Activated CD4-positive, CD25-positive, alpha-beta regulatory T cell treated with anti-CD3 and anti-CD28 coated beads, Interleukin-2, amount 50 U/mL, for 24 hours (primary cell): ENCODE results near the gene CDHR1.

ENCODE experiments used
- ATAC-seq, 2 donors: fragments of 150-1000 bp; cut with Tn5 transposase; one replicate each; pipeline ENCODE4 v1.10.0; 2021; ENCODE audit warnings: mild to moderate bottlenecking in 1 of 2, moderate library complexity in 1 of 2

CDHR1 gene

GRCh38 chr10:84267503-84268126 is 73.3 kb downstream of the CDHR1 start:
- ATAC-seq = peak; percentile 71 to 81

- no peak for ATAC-seq
These were observed 74.8 kb downstream of the CDHR1 start for GRCh38 chr10:84269162-84269561.
